Cardiac septum (tissue), 1 donor: ENCODE measurements around the gene INPP5A. TPM values are rescaled to one million over a fixed set of nuclear protein-coding genes. Genes with fewer than 3 reads are reported as not detected.
"Not testable (repeated sequence)": the region's sequence is repeated elsewhere in the genome, so short reads cannot be mapped to it uniquely, and the experiment has no call there.

Experiments used
- DNase-seq: peaks from one replicate; pipeline ENCODE4 v3.0.0-alpha.2; 2020; ENCODE audit warnings: low spot score
- intact Hi-C: fragments of 100-400 bp; cut with DNase I; formaldehyde crosslinking; loops from one replicate; pipeline ENCODE4 v1.14.0; 2022
- total RNA-seq: library from RNA; stranded (reverse); fragmentation: NEBNext Ultra II Directional; extraction: Animal tissue kit (Norgen Biotek cat#: 25700); gene quantifications from one replicate; pipeline ENCODE4 v1.2.1, GENCODE V29; 2021
- donor health status: DM: no; HTN: no; CAD: no.

The INPP5A gene
- total RNA-seq, 1 donor from 2014 or later: 121 TPM

DNA sequence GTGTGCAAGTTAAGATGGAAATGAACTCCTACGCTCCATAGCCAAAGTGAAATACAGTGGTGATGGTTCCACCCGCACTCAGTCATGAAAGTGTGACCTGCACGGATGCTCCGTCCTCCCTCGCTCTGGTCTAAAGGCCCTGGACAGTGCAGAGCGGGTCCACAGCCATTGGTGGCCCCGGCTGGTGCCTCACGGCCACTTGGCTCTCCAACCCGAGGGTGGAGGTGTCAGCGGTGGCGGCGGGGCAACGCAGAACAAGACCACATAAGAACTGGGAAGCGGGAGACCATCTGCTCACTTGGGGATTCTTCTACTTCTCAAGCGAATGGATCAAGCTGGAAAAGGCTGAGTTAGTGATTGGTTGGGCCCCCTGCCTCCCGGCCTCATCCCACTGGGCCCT is 187.6 kb downstream of the INPP5A start:
- intact Hi-C loops: no loop called here
- DNase-seq: no peak

- intact Hi-C loops: no loop called here
- DNase-seq: no peak
Measured at GRCh38 chr10:132726194-132726593, 188.6 kb downstream of the INPP5A start.

GRCh38 chr10:132726951-132727350 is 189.4 kb downstream of the INPP5A start:
- intact Hi-C loops: no loop called here
- DNase-seq: no peak

- no peak for DNase-seq
- intact Hi-C loops: no loop called here
Measured at GRCh38 chr10:132727411-132727810, 189.8 kb downstream of the INPP5A start.

- intact Hi-C loops: no loop called here
- DNase-seq: no peak
Measured at GRCh38 chr10:132728321-132728720, 190.7 kb downstream of the INPP5A start.

DNA sequence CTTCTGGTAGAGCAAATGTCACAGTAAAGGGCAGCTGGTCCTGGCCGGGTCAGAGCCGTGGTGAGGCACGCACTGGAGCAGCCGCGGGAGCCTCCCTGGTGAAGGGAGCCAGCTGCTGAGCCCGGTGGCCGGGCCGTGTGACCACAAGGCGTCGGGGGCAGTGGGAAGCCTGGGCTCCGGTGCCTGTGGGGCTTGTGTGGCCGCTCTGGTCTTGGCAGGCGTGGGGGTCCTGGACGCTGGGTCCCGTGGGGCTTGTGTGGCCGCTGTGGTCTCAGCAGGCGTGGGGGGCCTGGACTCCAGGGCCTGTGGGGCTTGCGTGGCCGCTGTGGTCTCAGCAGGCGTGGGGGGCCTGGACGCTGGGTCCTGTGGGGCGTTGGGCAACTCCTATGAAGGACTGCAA is 191.2 kb downstream of the INPP5A start:
- intact Hi-C loops: no loop called here
- DNase-seq: no peak

DNA sequence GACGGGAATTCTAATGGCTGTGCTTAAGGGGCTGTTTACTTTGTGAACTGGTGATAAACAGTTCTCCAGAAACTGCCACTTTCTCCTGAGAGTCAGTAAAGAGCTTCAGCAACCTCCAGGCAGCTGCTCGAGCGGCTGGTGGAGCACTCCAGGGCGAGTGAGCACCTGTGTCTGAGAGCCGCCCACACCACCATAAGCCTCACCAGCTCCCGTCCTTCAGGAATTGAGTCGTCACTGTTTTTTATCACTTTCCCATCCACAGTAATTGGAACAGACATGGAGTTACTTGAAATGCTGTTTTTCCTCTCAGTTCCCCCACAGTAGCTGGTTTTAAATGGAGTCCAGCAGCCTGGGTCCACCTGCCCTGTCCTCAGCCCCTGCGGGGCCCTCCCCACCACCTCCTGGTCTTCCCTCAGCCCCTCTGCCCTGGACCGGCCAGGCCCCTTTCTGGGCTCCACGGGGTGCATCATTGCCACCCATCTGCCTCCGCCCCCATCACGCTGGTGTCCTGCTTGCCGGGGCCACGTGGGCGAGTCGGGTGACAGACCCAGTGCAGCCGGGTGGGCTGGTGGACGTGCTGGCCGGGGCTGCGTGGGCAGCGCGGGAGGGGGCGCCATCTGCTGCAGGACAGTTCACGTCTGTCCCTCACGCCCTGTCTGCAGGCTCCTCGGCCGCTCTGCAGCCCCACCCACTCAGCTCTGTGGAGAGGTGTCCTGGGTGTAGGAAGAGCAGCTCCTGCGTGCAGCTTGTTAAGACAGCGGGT is 192.4 kb downstream of the INPP5A start:
- intact Hi-C loops: no loop called here
- no peak for DNase-seq

GRCh38 chr10:132730573-132730953 is 193.0 kb downstream of the INPP5A start:
- DNase-seq: no peak
- intact Hi-C loops: no loop called here

DNA sequence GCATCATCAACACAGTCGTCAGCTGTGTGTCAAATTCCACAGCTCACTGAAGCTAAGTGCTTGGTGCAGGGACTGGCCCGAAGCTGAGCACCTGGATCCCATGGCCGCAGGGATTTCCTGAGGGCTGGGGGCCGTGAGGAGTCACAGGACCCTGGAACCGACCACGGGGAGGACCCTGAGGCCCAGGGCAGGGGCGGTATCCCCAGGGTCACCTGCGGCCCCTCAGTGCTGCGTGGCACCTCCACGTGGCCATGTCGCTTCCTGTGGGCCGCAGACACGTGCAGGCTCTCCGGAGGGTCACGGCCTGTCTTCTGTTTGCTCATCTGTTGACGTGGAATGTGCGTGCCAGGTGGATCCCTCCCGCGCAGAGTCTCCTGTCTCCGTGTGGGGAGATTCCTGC is 194.9 kb downstream of the INPP5A start:
- intact Hi-C loops: no loop called here
- DNase-seq: no peak

DNA sequence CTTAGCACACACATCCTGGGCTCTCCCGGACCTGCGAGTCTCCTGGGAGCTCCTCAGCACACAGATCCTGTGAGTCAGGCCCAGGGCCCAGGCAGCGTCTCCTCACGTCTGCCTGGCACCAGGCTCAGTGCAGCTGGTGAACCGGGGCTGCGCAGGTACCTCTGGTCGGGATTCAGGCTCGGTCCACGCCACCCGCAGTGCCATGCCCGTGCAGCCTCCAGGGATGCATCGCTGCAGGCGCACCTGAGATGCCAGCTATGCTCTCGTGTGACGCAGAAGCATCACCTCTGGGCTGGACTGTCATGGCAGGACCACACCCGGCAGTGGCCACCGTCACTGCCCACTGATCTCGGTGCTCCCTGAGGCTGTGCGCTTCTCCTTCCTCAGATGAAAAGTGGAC is 196.3 kb downstream of the INPP5A start:
- intact Hi-C loops: no loop called here

GRCh38 chr10:132735341-132735775 is 197.8 kb downstream of the INPP5A start:
- intact Hi-C loops: no loop called here
- no peak for DNase-seq

More for the DNA sequence above, 196.3 kb downstream of the INPP5A start:
- no peak for DNase-seq

GRCh38 chr10:132735923-132736391 is 198.4 kb downstream of the INPP5A start:
- no peak for DNase-seq
- intact Hi-C loops: no loop called here

- DNase-seq: no peak
- intact Hi-C loops: no loop called here
Measured at GRCh38 chr10:132737390-132738048, 199.9 kb downstream of the INPP5A start.

- intact Hi-C loops: no loop called here
- no peak for DNase-seq
Measured at GRCh38 chr10:132738454-132739224, 201.1 kb downstream of the INPP5A start.

DNA sequence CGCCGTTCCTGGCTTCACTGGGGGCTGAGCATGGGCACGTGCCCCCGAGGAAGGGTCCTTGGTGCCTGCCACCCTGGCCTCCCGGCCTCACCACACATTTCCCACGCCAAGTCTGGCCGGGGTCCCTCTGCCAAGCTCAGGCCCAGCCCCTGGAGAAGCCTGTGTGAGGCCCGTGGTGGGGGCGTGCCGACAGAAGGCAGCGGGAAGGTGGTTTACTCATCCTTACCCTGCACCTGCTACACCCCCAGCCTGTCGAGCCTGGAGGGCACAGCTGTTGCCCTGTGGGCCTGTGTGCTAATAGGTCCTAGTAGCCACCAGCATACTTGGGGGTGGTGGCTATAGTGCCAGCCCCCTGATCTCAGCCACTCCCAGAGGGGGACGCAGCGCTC is 201.6 kb downstream of the INPP5A start:
- no peak for DNase-seq
- intact Hi-C loops: no loop called here

DNA sequence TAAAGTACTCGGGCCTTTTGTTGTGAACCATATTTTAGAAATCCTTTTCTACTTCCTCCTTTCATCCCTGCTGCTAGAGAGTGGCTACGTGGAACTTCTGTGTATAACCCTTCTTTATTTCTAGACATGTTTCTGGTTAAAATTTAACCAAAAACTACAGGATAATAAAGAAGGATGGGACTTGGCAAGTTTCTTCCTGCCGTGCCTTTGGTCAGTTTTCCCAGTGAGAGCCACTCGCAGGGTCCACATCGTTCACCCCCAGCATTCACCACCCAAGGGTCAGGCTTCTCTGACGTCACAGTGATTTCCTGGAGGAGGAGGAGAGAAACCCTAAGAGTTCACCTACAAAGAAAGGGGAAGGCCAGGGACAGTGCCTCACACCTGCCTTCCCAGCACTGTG is 203.0 kb downstream of the INPP5A start:
- no peak for DNase-seq
- intact Hi-C loops: no loop called here

DNA sequence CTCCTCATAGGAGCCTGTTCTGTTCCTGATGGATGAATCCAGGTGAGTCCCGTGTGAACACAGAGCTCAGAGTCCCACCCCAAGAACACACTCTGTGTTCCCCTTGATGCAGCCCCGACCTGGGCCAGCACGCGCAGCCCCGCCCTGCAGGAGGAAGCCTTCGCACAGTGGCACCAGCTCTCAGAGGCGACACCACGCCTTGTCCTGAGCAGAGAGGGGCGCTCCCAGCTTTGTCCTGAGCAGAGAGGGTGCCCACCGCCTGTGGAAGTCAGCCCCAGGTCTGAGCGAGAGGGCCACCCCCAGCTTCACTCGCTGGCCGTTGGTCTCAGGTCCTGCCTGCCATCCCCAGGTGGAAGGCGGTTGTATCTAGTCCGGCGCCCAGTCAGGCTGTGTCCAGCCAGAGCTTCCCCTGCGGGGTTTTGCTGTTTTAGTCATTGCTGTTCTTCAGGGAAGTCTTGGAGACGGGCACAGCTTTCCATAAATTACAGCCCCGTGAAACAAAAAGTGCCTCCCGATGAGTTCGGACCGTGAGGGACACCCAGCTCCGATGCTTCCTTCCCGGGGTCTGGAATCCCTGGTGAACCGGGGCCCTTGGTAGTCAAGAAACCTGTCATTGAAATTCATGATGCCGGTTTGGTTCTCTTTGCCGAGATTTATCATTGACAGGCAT is 204.7 kb downstream of the INPP5A start:
- no peak for DNase-seq
- intact Hi-C loops: no loop called here

DNA sequence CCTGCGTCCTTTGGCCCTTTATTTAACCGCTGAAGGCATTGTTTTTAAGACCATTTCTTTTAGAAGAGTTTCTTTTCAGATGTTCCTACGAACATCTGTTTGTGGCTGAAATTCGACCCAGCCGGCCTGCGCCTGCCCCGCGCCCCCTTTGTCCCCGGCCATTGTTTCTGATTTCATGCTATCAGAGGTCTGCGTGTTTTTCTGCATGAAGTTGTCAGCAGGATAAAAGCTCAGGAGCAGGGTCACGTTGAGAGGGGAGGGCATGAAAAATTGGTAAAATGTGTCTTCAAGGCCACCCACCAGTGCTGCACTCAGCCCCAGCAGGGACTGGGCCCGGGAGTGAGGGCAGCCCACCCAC is 205.2 kb downstream of the INPP5A start:
- no peak for DNase-seq
- intact Hi-C loops: no loop called here

DNA sequence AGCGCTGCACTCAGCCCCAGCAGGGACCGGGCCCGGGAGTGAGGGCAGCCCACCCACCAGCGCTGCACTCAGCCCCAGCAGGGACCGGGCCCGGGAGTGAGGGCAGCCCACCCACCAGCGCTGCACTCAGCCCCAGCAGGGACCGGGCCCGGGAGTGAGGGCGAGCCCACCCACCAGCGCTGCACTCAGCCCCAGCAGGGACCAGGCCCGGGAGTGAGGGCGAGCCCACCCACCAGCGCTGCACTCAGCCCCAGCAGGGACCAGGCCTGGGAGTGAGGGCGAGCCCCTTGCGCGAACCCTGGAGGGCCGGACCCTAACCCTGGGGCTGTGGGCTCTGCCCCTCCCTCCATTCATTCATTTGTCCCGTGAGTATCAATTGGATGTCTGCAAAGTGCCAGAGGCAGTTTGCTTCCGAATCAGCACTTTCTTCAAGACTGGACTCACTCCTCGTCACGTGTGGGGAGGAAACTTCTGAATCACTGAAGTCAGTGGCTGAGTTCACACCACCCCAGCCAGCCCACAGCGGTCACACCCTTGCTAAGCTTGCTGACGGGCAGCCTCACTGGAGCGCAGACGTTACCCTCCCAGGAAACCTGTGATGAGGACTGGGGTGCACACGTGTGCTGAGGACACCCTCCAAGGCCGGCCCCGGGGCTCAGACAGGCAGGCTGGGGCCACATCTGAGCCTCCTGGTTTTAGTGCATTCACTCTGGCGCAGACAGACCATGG is 205.8 kb downstream of the INPP5A start:
- intact Hi-C loops, DNase-seq: not testable (repeated sequence)
